GM13977 (cell line): ENCODE data around the gene MYBL2.

ENCODE experiments used
- DNase-seq: peaks from one replicate; pipeline ENCODE4 v3.0.0; 2012; ENCODE audit warnings: low spot score
- in situ Hi-C: fragments of 300-500 bp; cut with MboI; formaldehyde crosslinking; loops from one replicate; pipeline ENCODE4 v1.12.0; 2022; ENCODE audit warnings: low sequenced_read_pairs, low pct_unique_long_range_greater_than_20kb, mixed read lengths, inconsistent platforms; ENCODE audit not compliant: unreplicated experiment
- TF ChIP-seq, protein P1 (sequence below): IDR thresholded peaks from 2 replicates; pipeline ENCODE4 v1.5.1; 2012; ENCODE audit warnings: mild to moderate bottlenecking, control low read depth; ENCODE audit not compliant: insufficient read depth; ENCODE audit errors: extremely low read depth, missing control alignments

MYBL2 gene

DNA sequence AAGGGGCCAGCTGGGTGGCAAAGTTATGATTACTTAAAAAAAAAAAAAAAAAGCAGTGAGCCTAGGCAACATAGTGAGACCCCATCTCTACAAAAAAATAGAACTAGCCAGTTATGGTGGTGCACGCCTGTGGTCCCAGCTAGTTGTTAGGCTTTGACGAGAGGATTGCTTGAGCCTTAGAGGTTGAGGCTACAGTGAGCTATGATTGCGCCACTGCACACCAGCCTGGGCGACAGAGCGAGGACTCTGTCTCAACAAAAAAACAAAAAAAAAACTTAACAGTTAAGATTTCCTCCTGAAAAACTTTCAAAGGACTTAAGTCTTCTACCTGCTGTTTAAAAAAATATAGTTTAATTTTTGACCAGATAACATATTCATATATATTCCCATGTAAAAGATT, 57.5 kb downstream of the MYBL2 start:
- DNase-seq, result no peak
- in situ Hi-C loops, result no loop called here
- TF ChIP-seq, protein P1, sequence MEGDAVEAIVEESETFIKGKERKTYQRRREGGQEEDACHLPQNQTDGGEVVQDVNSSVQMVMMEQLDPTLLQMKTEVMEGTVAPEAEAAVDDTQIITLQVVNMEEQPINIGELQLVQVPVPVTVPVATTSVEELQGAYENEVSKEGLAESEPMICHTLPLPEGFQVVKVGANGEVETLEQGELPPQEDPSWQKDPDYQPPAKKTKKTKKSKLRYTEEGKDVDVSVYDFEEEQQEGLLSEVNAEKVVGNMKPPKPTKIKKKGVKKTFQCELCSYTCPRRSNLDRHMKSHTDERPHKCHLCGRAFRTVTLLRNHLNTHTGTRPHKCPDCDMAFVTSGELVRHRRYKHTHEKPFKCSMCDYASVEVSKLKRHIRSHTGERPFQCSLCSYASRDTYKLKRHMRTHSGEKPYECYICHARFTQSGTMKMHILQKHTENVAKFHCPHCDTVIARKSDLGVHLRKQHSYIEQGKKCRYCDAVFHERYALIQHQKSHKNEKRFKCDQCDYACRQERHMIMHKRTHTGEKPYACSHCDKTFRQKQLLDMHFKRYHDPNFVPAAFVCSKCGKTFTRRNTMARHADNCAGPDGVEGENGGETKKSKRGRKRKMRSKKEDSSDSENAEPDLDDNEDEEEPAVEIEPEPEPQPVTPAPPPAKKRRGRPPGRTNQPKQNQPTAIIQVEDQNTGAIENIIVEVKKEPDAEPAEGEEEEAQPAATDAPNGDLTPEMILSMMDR, result no peak

DNA sequence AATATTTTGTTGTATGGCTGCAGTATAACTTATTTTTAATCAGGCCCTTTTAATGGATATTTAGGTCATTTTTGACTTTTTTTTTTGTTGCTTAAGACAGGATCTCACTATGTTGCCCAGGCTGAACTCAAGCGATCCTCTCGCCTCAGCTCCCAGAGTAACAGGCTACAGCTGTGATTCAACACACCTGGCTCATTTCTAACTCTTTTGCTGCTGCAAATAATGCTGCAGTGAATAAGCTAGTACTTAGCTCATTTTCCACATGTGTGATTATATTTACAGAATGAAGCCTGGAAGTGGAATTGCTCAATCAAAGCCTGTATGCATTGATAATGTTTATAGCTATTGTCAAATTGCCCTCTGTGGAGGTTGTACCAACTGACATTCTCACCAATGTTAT, 58.8 kb downstream of the MYBL2 start:
- no peak for DNase-seq
- TF ChIP-seq, protein P1, result no peak
- in situ Hi-C loops, result no loop called here

DNA sequence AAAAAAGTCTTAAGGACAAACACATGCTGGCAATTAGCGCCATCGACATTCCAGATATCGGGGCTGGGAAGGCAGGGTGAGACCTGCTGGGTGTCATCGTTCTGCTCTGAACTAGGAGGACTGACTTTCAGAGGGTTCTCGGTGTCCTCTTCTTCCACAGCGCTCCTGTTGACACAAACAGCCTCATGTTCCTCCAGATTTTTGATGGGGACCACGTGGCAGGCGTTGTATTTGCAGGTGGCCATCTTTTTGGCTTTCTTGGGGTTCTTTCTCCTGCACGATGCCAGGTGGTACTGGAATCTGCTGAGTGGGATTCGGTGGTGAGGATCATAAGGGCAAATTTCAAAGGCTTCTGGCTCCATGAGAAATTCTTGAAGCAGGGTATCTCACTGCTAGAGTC, 59.4 kb downstream of the MYBL2 start:
- TF ChIP-seq, protein P1, result no peak
- in situ Hi-C loops, result no loop called here
- DNase-seq, result no peak

DNA sequence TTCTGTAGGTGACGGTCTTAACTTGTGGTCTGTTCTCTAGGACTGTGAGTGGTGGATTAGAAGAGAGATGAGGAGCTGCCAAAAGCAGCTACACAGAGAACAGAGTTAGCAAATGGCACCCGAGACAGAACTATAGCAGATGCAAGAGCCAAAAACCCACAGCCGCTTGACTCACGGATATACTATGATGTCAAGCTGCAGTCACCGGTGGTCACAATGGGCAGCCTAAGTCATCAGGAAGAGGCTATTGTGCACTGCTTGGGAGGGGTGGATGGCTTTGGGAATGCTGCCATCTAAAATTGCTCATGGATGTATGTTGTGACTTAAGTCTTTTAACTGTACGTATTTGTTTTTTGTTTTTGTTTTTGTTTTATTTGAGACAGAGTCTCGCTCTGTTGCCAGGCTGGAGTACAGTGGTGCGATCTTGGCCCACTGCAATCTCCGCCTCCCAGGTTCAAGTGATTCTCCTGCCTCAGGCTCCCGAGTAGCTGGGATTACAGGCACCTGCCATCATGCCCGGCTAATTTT, 60.0 kb downstream of the MYBL2 start, which contains the start of gene GTSF1L:
Gene GTSF1L (minus strand): TSS at position 192 of the 528 bp plus-strand sequence. CDS start 308 bp downstream, outside the sequence.
- TF ChIP-seq, protein P1, result no peak
- in situ Hi-C loops, result no loop called here
- DNase-seq, result no peak

DNA sequence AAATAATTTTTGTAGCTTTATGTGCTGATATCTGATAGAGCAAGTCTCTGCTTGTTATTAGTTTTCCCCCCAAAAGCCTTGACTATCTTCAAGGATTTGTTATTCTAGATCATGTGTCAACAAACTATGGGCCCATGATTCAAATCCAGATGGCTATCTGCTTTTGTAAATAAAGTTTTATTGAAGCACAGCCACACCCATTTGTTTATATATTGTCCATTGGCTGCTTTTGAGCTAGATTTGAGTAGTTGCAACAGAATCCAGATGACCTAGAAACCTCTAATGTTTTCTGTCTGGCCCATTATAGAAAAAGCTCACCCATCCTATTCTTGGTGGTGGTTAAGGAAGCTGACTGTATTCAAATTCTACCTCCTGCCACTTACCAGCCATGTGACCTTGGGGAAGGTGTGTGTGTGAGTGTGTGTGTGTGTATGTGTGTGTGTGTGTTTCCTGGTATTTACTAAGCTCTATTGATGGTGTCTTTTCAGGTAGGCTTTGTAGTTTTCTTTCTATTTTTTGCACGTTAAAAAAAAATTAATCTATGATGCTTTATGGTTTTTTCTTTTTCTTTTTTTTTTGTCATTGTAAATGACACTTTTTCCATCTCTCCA, 61.2 kb downstream of the MYBL2 start:
- in situ Hi-C loops, result no loop called here
- TF ChIP-seq, protein P1, result no peak
- DNase-seq, result no peak

DNA sequence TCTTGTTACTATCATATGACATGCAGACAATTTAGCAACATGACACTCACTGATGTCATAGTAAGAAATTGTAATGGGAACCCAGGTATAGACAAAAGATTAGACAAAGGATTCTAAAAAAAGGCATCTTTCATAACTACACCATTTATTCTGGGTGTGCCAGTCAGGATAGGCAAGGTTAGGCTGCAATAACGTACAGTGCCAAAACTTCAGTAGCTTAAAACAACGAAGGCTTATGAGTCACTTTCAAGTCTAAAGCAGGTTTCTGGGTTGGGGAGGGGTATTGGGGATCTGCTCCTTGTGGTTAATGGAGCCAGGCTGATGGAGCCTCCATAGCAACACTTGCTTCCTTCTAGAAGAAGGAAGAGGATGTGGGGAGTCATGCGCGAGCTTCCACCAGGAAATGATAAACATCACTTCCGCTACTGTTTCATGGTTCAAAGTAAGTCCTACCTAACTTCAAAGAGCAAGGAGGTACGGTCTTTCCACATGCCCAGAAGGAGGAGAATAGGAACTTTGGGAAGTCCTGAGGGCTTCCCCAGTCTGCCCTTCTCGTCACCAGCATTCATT, 61.9 kb downstream of the MYBL2 start:
- in situ Hi-C loops, result no loop called here
- TF ChIP-seq, protein P1, result no peak
- DNase-seq, result no peak

DNA sequence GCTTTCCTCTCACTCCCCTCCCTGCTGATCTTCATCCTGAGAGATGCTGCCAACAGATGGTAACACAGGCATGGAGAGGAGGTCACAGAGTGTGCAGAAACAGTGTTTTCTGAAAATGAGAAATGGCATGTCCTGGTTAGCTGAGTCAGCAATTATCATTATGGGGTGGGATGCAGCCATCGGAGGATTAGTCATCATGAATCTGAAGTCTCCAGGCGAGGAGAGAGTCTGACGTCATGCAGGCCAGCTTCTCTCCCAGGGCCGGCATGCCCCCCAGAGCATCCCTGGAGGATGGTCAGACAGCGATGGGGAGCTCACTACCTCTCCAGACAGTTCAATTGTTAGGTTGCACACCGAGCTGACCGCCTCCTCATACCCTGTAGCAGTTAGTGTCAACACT, 64.6 kb downstream of the MYBL2 start:
- in situ Hi-C loops, result no loop called here
- TF ChIP-seq, protein P1, result no peak
- DNase-seq, result no peak
